H9 (cell line): ENCODE data around the gene TTLL3. TPM values are rescaled to one million over a fixed set of nuclear protein-coding genes. Genes with fewer than 3 reads are reported as not detected.

Experiments
- DNase-seq: peaks from one replicate; pipeline ENCODE4 v3.0.0-alpha.2; 2017
- H2AFZ ChIP-seq: one replicate; pipeline ENCODE4 v1.6.1; 2013; ENCODE audit warnings: mild to moderate bottlenecking, low read length, control low read depth, moderate library complexity
- H2AK5ac ChIP-seq: 2 replicates; pipeline ENCODE4 v1.6.1; 2013; ENCODE audit warnings: low read length, control low read depth, mixed read lengths; ENCODE audit not compliant: insufficient read length
- H2BK120ac ChIP-seq: one replicate; pipeline ENCODE4 v1.6.1; 2013; ENCODE audit warnings: low read depth, mild to moderate bottlenecking, low read length, control low read depth, inconsistent platforms; ENCODE audit not compliant: poor library complexity, severe bottlenecking
- H2BK12ac ChIP-seq: 2 replicates; pipeline ENCODE4 v1.6.1; 2013; ENCODE audit warnings: low read length, control low read depth, mixed read lengths, low read depth; ENCODE audit not compliant: insufficient read length
- H2BK15ac ChIP-seq: 2 replicates; pipeline ENCODE4 v1.6.1; 2013; ENCODE audit warnings: low read depth, low read length, control low read depth
- H2BK20ac ChIP-seq: one replicate; pipeline ENCODE4 v1.6.1; 2013; ENCODE audit warnings: low read depth, mild to moderate bottlenecking, low read length, control low read depth, inconsistent platforms; ENCODE audit not compliant: poor library complexity, severe bottlenecking
- H2BK5ac ChIP-seq: 2 replicates; pipeline ENCODE4 v1.6.1; 2013; ENCODE audit warnings: low read length, control low read depth, mixed read lengths; ENCODE audit not compliant: insufficient read length
- H3K14ac ChIP-seq: 2 replicates; pipeline ENCODE4 v1.6.1; 2013; ENCODE audit warnings: low read length, control low read depth; ENCODE audit not compliant: insufficient read depth
- H3K18ac ChIP-seq: 2 replicates; pipeline ENCODE4 v1.6.1; 2013; ENCODE audit warnings: low read depth, mild to moderate bottlenecking, mixed read lengths, low read length, control low read depth; ENCODE audit not compliant: insufficient read length
- H3K23ac ChIP-seq: 2 replicates; pipeline ENCODE4 v1.6.1; 2013; ENCODE audit warnings: low read length, control low read depth, mixed read lengths, low read depth; ENCODE audit not compliant: insufficient read length
- H3K23me2 ChIP-seq: 2 replicates; pipeline ENCODE4 v1.6.1; 2013; ENCODE audit warnings: low read depth, mild to moderate bottlenecking, mixed read lengths, low read length, control low read depth; ENCODE audit not compliant: insufficient read length, poor library complexity, severe bottlenecking
- H3K27ac ChIP-seq: 2 replicates; pipeline ENCODE4 v1.5.1; 2013; ENCODE audit warnings: low read length, control low read depth, mixed read lengths, low read depth; ENCODE audit not compliant: insufficient read length
- H3K27me3 ChIP-seq: 2 replicates; pipeline ENCODE4 v1.6.1; 2013; ENCODE audit warnings: low read length, control low read depth, inconsistent platforms; ENCODE audit not compliant: insufficient read depth
- H3K4ac ChIP-seq: 2 replicates; pipeline ENCODE4 v1.6.1; 2013; ENCODE audit warnings: low read depth, mild to moderate bottlenecking, control low read depth, inconsistent platforms, low read length, moderate library complexity
- H3K4me1 ChIP-seq: 2 replicates; pipeline ENCODE4 v1.6.1; 2013; ENCODE audit warnings: low read length, control low read depth, inconsistent platforms; ENCODE audit not compliant: insufficient read depth
- H3K4me2 ChIP-seq: 2 replicates; pipeline ENCODE4 v1.6.1; 2013; ENCODE audit warnings: low read length, control low read depth, mixed read lengths; ENCODE audit not compliant: insufficient read length, insufficient read depth
- H3K56ac ChIP-seq: 2 replicates; pipeline ENCODE4 v1.6.1; 2013; ENCODE audit warnings: low read depth, mild to moderate bottlenecking, mixed read lengths, low read length, control low read depth; ENCODE audit not compliant: insufficient read length
- H3K79me1 ChIP-seq: 2 replicates; pipeline ENCODE4 v1.6.1; 2013; ENCODE audit warnings: low read depth, mild to moderate bottlenecking, moderate library complexity, low read length, control low read depth, inconsistent platforms; ENCODE audit not compliant: insufficient read depth, poor library complexity, severe bottlenecking
- H3K79me2 ChIP-seq: 2 replicates; pipeline ENCODE4 v1.6.1; 2013; ENCODE audit warnings: low read length, control low read depth, inconsistent platforms; ENCODE audit not compliant: insufficient read depth
- H3K9ac ChIP-seq: 2 replicates; pipeline ENCODE4 v1.6.1; 2013; ENCODE audit warnings: low read length, control low read depth, mixed read lengths; ENCODE audit not compliant: insufficient read length; ENCODE audit errors: extremely low read depth
- H3K9me3 ChIP-seq: one replicate; pipeline ENCODE4 v1.6.1; 2013; ENCODE audit warnings: low read depth, low read length, inconsistent platforms; ENCODE audit not compliant: control insufficient read depth
- H3T11ph ChIP-seq: one replicate; pipeline ENCODE4 v1.6.1; 2013; ENCODE audit warnings: mild to moderate bottlenecking, low read length, control low read depth, inconsistent platforms
- H4K20me1 ChIP-seq: one replicate; pipeline ENCODE4 v1.6.1; 2013; ENCODE audit not compliant: control insufficient read depth, insufficient read length, insufficient read depth
- H4K5ac ChIP-seq: 2 replicates; pipeline ENCODE4 v1.6.1; 2013; ENCODE audit warnings: low read depth, mild to moderate bottlenecking, mixed read lengths, low read length, control low read depth; ENCODE audit not compliant: insufficient read length
- H4K8ac ChIP-seq: replicated peaks from 2 replicates; pipeline ENCODE4 v1.6.1; 2013; ENCODE audit warnings: low read length, control low read depth, mixed read lengths, low read depth; ENCODE audit not compliant: insufficient read length
- H4K91ac ChIP-seq: 2 replicates; pipeline ENCODE4 v1.6.1; 2013; ENCODE audit warnings: low read depth, mild to moderate bottlenecking, moderate library complexity, mixed read lengths, low read length, control low read depth; ENCODE audit not compliant: insufficient read length
- H3K27ac Mint-ChIP-seq, 3 experiments: 2 replicates in 2 of 3; 3 replicates in 1 of 3; pipeline ENCODE4 v1.8.0; 2020 to 2021; ENCODE audit warnings: mixed read lengths in 3 of 3, mild to moderate bottlenecking in 1 of 3, moderate library complexity in 1 of 3
- H3K27me3 Mint-ChIP-seq: 2 replicates; pipeline ENCODE4 v1.8.0; 2021; ENCODE audit warnings: low read depth, mild to moderate bottlenecking, moderate library complexity, mixed read lengths
- H3K36me3 Mint-ChIP-seq, 3 experiments: 2 replicates in 2 of 3; 3 replicates in 1 of 3; pipeline ENCODE4 v1.8.0; 2020 to 2021; ENCODE audit warnings: low read depth in 3 of 3, mixed read lengths in 3 of 3; ENCODE audit not compliant: insufficient read depth in 1 of 3
- H3K4me1 Mint-ChIP-seq, 2 experiments: 2 replicates each; pipeline ENCODE4 v1.8.0; 2020; ENCODE audit warnings: mixed read lengths in 2 of 2
- H3K4me3 Mint-ChIP-seq, 2 experiments: 2 replicates in 1 of 2; 3 replicates in 1 of 2; pipeline ENCODE4 v1.8.0; 2020 to 2021; ENCODE audit warnings: mild to moderate bottlenecking in 2 of 2, mixed read lengths in 2 of 2, moderate library complexity in 1 of 2
- H3K9me3 Mint-ChIP-seq, 2 experiments: 2 replicates in 1 of 2; 3 replicates in 1 of 2; pipeline ENCODE4 v1.8.0; 2020; ENCODE audit warnings: mild to moderate bottlenecking in 2 of 2, mixed read lengths in 2 of 2, moderate library complexity in 1 of 2
- CTCF ChIP-seq: fragments of 200-600 bp; sonication (generic); conservative IDR thresholded peaks from 3 replicates; pipeline ENCODE4 v1.8.0; 2021; ENCODE audit warnings: antibody characterized with exemption, mild to moderate bottlenecking
- WGBS: extraction: QIAGEN DNeasy Blood & Tissue Kit; methylation state at CpG from one replicate; pipeline ENCODE4 v1.1.7; 2013; ENCODE audit warnings: missing lambda C conversion rate, low lambda C conversion rate, mixed read lengths; ENCODE audit not compliant: insufficient read length; ENCODE audit errors: extremely low coverage; 5-methylcytosine and 5-hydroxymethylcytosine counted together
- total RNA-seq: library from RNA; stranded (reverse); gene quantifications from 2 replicates; pipeline ENCODE4 v1.2.1, GENCODE V29; 2021

The TTLL3 gene
- total RNA-seq, 1 experiment from 2014 or later: 14.4 TPM

GRCh38 chr3:9807981-9808344 is 2.1 kb upstream of the TTLL3 start:
- H3K4me2 ChIP-seq: no peak overlapping the region
- no peak overlapping the region for H3K18ac ChIP-seq
- Mint-ChIP-seq H3K36me3 (peaks cover 25 to 40% (median 37%) of the 10 kb centered on the region in 3 experiments; a peak in 6 of 7 replicates), H3K27ac (no peak overlapping the region), H3K4me3 (no peak overlapping the region), H3K4me1 (peaks cover 20 to 23% of the 10 kb centered on the region in 2 experiments), H3K27me3 (peaks cover 16% of the 10 kb centered on the region), H3K9me3 (no peaks in the 10 kb centered on the region)
- no CpG with 5 or more reads among the region's 2 CpGs for WGBS
- H4K5ac ChIP-seq: no peak overlapping the region
- H3K23me2 ChIP-seq: peaks cover 7% of the 10 kb centered on the region
- no peaks in the 10 kb centered on the region for H3K9me3 ChIP-seq
- no peak overlapping the region for H3K27ac ChIP-seq
- H3K27me3 ChIP-seq: no peaks in the 10 kb centered on the region
- no peaks in the 10 kb centered on the region for H3K79me1 ChIP-seq
- no peak overlapping the region for H2AK5ac ChIP-seq
- H3K4me1 ChIP-seq: no peaks in the 10 kb centered on the region
- no peak overlapping the region for H2BK15ac ChIP-seq
- no peak overlapping the region for H3K9ac ChIP-seq
- H3K14ac ChIP-seq: no peak overlapping the region
- H4K20me1 ChIP-seq: no peaks in the 10 kb centered on the region
- no peak overlapping the region for H3K4ac ChIP-seq
- no peak overlapping the region for H2BK20ac ChIP-seq
- no peak overlapping the region for H4K91ac ChIP-seq
- no peak overlapping the region for H3K23ac ChIP-seq
- H4K8ac ChIP-seq: no peak overlapping the region
- H3K79me2 ChIP-seq: no peaks in the 10 kb centered on the region
- no peak overlapping the region for H2BK120ac ChIP-seq
- H3T11ph ChIP-seq: no peak overlapping the region
- H3K56ac ChIP-seq: no peak overlapping the region
- no peak for TF ChIP-seq CTCF
- no peak overlapping the region for H2BK5ac ChIP-seq
- no peak for DNase-seq
- no peak overlapping the region for H2BK12ac ChIP-seq
- H2AFZ ChIP-seq: no peak overlapping the region
